Coronary artery (tissue), 2 donors: Measurements from ENCODE around the gene EVL.

Experiments used
- DNase-seq: peaks from one replicate; pipeline ENCODE4 v3.0.0-alpha.2; 2017; ENCODE audit warnings: low spot score
- H3K27ac ChIP-seq, 2 donors: fragments of 200-600 bp; sonication (generic); one replicate each; pipeline ENCODE4 v1.5.1; 2016 to 2019
- H3K4me3 ChIP-seq: fragments of 200-600 bp; sonication (generic); 2 replicates; pipeline ENCODE4 v1.5.1; 2016; ENCODE audit warnings: mild to moderate bottlenecking, moderate library complexity
- CTCF ChIP-seq: fragments of 200-600 bp; sonication (generic); IDR thresholded peaks from one replicate; pipeline ENCODE4 v1.5.1; 2019; ENCODE audit warnings: antibody characterized with exemption

Gene EVL

GRCh38 chr14:100144996-100145646 lies 79.9 kb downstream of the EVL start:
- DNase-seq, result no peak
- Histone ChIP-seq H3K4me3 (no peak overlapping the region), H3K27ac (no peak overlapping the region)
- no peak for TF ChIP-seq CTCF

DNA sequence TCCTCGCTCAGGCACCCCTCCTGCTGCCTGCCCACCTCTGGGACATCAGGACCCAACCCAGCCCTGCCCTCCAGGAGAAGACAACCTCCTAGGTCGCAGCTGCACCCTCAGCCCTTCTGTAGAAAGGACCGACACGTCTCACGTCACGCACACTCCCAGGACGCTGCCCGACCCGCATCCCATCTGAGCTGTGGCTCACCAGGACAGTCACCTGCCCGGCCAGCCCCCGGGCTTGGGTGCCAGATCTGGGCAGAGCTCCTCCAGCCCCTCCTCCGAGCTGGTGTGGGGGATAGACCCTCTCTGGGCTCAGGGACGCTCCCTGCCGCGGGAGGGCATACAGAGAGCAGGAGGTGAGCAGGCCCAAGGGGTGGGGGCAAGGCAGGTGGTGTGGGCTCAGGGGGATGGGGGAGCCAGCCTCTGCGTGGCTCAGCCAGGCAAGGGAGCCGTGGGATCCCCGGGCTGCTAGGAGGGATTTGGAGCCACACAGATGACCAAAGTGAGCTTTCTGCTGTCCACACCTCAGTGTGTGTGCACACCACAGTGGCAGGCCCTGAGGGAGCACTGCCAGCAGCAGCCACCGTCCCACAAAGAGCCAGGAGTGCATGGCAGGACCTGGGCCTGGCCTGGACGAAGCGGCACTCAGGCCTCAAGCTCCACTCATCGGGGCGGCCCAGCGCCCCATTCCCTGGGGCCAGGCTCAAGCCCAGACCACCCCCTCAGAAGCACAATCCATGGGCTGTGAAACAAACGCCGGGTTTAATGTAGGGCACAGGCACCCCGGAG lies 80.7 kb downstream of the EVL start:
- DNase-seq, result no peak
- no peak for TF ChIP-seq CTCF
- Histone ChIP-seq H3K4me3 (no peak overlapping the region), H3K27ac (no peak overlapping the region)

GRCh38 chr14:100146531-100147091 lies 81.4 kb downstream of the EVL start:
- no peak overlapping the region for H3K27ac ChIP-seq
- no peak overlapping the region for H3K4me3 ChIP-seq
- no peak for DNase-seq
- no peak for TF ChIP-seq CTCF

- no peak for TF ChIP-seq CTCF
- Histone ChIP-seq H3K27ac (no peak overlapping the region), H3K4me3 (no peak overlapping the region)
- no peak for DNase-seq
These were observed 82.0 kb downstream of the EVL start for GRCh38 chr14:100147181-100147631.

DNA sequence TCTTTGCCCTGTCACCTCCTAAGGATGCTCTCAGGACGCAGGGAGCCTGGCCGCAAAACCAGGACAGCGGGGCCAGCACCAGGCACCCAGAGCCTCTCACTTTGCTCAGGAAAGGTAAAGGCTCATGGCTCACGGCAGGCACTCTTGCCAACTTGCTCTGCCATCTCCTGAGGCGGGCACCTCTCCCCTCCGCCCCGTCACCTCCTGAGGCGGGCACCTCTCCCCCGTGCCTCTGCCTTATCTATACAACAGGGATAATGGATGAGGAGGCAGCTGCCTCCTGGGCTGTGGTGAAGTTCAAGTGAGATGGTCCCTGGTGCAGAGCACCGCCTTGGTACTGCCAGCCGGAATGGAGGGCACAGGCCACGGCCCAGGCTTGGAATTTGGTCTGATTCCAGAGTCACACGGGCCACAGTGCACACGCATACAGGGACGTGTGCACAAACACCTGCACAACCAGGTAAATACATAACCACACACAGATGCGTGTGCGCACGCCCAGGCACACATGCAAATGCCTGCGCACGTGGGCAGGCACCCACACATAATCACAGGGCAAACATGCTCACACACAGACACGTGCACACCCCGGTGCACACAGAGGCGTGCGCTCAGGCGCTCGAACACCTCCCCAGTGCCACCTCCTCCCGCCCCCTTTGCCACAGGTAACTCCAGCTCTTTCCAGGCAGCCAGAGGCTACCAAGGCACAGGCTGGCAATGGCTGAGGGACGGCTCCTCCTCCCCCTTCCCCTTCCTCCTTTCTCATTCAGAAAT lies 82.7 kb downstream of the EVL start:
- no peak for DNase-seq
- H3K27ac ChIP-seq, result no peak overlapping the region
- no peak overlapping the region for H3K4me3 ChIP-seq

More for the DNA sequence above, 82.7 kb downstream of the EVL start:
- no peak for TF ChIP-seq CTCF
